Measurements from ENCODE around the gene BSG.
A peak's percentile ranks its signal among the peaks of the same experiment; 100 is the strongest.

DNA sequence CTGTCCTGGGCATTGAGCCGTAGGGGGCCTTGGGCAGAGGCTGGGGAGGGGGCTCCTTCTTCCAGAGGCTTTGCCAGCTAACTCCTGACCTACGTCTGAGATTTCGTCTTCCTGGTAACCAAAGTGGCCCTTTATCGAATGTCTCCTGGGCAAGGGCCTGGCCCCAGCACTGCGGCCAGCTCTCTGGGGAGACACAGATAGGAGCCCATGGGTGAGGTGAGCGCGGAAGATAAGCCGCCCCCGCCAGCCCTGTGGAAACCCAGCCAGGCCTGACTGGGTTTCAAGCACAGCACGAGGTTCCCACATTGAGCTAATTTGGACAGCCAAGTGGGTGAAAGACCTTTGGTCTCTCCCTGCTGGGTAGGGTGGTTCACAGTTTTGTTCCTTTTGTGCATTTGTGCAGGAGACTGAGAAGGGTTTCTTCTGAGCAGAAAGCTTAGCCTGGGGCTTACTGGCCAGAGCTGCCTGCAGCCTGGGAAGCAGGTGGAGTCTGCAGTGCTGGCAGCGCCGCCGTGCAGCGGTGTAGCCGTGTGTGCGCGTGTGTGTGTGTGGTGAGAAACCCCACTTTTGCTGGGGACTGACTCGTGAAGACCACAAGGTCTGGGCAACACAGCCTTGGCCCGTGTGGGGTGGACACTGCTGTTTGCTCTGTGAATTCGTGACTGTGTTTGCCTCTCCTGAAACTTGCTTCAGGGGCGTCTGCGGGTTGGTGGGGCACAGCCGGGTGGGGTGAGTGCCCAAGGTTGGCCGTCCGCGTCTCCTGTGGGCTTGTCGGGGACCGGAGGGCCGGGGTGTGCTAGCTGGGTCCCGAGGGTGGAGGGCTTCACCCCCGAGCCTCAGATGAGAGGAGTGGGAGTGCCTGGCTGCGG is 2.5 kb downstream of the BSG start:
- TF ChIP-seq RFX1 (IDR thresholded peaks at IDR 0.05) (no peak), POLR2A (conservative IDR thresholded peaks at IDR 0.05) (peak; percentile 27; the same call in 1 of the 2 replicates), YBX1 (IDR thresholded peaks at IDR 0.05) (no peak), EP300 (IDR thresholded peaks at IDR 0.05; ENCODE audit: low read length) (peak; percentile 95), NCOA6 (IDR thresholded peaks at IDR 0.05) (no peak), NR2C1 (IDR thresholded peaks at IDR 0.05) (no peak), NR2C1 (tag; IDR thresholded peaks at IDR 0.05) (peak; percentile 56; the same call in 1 of the 2 replicates), SP2 (IDR thresholded peaks at IDR 0.05; ENCODE audit: extremely low read depth, low read depth, low read length, poor library complexity, severe bottlenecking) (no peak), ZC3H8 (IDR thresholded peaks at IDR 0.05) (no peak), ZNF561 (CRISPR knock-in tag; conservative IDR thresholded peaks at IDR 0.05) (no peak), USF1 (CRISPR knock-in tag; IDR thresholded peaks at IDR 0.05) (0 out of 2 replicates have a peak, but pooled peaks have one; percentile 37)
- TF ChIP-seq, protein P1, sequence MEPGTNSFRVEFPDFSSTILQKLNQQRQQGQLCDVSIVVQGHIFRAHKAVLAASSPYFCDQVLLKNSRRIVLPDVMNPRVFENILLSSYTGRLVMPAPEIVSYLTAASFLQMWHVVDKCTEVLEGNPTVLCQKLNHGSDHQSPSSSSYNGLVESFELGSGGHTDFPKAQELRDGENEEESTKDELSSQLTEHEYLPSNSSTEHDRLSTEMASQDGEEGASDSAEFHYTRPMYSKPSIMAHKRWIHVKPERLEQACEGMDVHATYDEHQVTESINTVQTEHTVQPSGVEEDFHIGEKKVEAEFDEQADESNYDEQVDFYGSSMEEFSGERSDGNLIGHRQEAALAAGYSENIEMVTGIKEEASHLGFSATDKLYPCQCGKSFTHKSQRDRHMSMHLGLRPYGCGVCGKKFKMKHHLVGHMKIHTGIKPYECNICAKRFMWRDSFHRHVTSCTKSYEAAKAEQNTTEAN (CRISPR knock-in tag; IDR thresholded peaks at IDR 0.05), result no peak
- TF ChIP-seq, protein P2, sequence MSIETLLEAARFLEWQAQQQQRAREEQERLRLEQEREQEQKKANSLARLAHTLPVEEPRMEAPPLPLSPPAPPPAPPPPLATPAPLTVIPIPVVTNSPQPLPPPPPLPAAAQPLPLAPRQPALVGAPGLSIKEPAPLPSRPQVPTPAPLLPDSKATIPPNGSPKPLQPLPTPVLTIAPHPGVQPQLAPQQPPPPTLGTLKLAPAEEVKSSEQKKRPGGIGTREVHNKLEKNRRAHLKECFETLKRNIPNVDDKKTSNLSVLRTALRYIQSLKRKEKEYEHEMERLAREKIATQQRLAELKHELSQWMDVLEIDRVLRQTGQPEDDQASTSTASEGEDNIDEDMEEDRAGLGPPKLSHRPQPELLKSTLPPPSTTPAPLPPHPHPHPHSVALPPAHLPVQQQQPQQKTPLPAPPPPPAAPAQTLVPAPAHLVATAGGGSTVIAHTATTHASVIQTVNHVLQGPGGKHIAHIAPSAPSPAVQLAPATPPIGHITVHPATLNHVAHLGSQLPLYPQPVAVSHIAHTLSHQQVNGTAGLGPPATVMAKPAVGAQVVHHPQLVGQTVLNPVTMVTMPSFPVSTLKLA (conservative IDR thresholded peaks at IDR 0.05), result peak; percentile 90 to 95
